CD4-positive, alpha-beta memory T cell (primary cell): ENCODE results near the gene CLNK. TPM values are rescaled to one million over a fixed set of nuclear protein-coding genes. Genes with fewer than 3 reads are reported as not detected.

Source experiments
- CTCF ChIA-PET: fragments of 350-600 bp; sonication (Branson Sonifier 250); formaldehyde crosslinking; loops from one replicate; lab custom pipeline; 2021; ENCODE audit warnings: inconsistent platforms; ENCODE audit not compliant: partially characterized antibody; lab: Charles Lee
- POLR2A ChIA-PET: fragments of 350-600 bp; sonication (Branson Sonifier 250); formaldehyde crosslinking; loops from one replicate; lab custom pipeline; 2021; ENCODE audit not compliant: partially characterized antibody; lab: Charles Lee
- DNase-seq, 5 donors: peaks; one replicate each; pipeline versions ENCODE4 v3.0.0 to v3.0.0-alpha.2; 2020 to 2022; ENCODE audit warnings: mixed read lengths in 1 of 5
- H3K27ac ChIP-seq: one replicate; pipeline ENCODE4 v1.7.0; 2013; ENCODE audit warnings: low read depth, low read length
- H3K27me3 ChIP-seq: 2 replicates; pipeline ENCODE4 v1.7.0; 2013; ENCODE audit warnings: mild to moderate bottlenecking, low read length, moderate library complexity; ENCODE audit not compliant: insufficient read depth
- H3K36me3 ChIP-seq: 2 replicates; pipeline ENCODE4 v1.7.0; 2013; ENCODE audit warnings: mild to moderate bottlenecking, low read length, moderate library complexity; ENCODE audit not compliant: insufficient read depth
- H3K4me1 ChIP-seq: 2 replicates; pipeline ENCODE4 v1.7.0; 2013; ENCODE audit warnings: mild to moderate bottlenecking, low read length, moderate library complexity; ENCODE audit not compliant: insufficient read depth
- H3K4me3 ChIP-seq, 2 donors: one replicate each; pipeline ENCODE4 v1.7.0; 2013; ENCODE audit warnings: low read length in 2 of 2, mild to moderate bottlenecking in 1 of 2
- H3K9me3 ChIP-seq, 2 donors: one replicate each; pipeline ENCODE4 v1.7.0; 2013; ENCODE audit warnings: low read length in 2 of 2, control low read depth in 1 of 2; ENCODE audit not compliant: control insufficient read depth in 1 of 2
- H3K27ac Mint-ChIP-seq, 7 donors: one replicate each; pipeline ENCODE4 v1.8.0; 2020 to 2021; ENCODE audit warnings: mixed read lengths in 7 of 7, mild to moderate bottlenecking in 6 of 7, inconsistent platforms in 3 of 7, moderate library complexity in 3 of 7
- H3K27me3 Mint-ChIP-seq, 2 donors: one replicate each; pipeline ENCODE4 v1.8.0; 2020 to 2021; ENCODE audit warnings: mixed read lengths in 2 of 2
- H3K36me3 Mint-ChIP-seq, 2 donors: one replicate each; pipeline ENCODE4 v1.8.0; 2020 to 2021; ENCODE audit warnings: mixed read lengths in 2 of 2, inconsistent platforms in 1 of 2, mild to moderate bottlenecking in 1 of 2
- H3K4me1 Mint-ChIP-seq, 4 donors: one replicate each; pipeline ENCODE4 v1.8.0; 2020 to 2021; ENCODE audit warnings: mixed read lengths in 4 of 4, mild to moderate bottlenecking in 1 of 4
- H3K4me3 Mint-ChIP-seq, 8 donors: one replicate each; pipeline ENCODE4 v1.8.0; 2020 to 2021; ENCODE audit warnings: mixed read lengths in 8 of 8, mild to moderate bottlenecking in 7 of 8, moderate library complexity in 6 of 8, inconsistent platforms in 3 of 8
- H3K9me3 Mint-ChIP-seq, 8 donors: one replicate each; pipeline ENCODE4 v1.8.0; 2020 to 2021; ENCODE audit warnings: mixed read lengths in 8 of 8, mild to moderate bottlenecking in 5 of 8, inconsistent platforms in 3 of 8, moderate library complexity in 1 of 8
- intact Hi-C: fragments of 100-400 bp; cut with micrococcal nuclease; formaldehyde crosslinking; loops from one replicate; pipeline ENCODE4 v1.15.1; 2023
- polyA plus RNA-seq, 2 donors: library from polyadenylated mRNA; unstranded; fragments of 300-500 nt; fragmentation: Illumina TruSeq; gene quantifications; one replicate each; pipeline ENCODE4 v1.2.3, GENCODE V29; 2021
- total RNA-seq, 2 experiments: library from RNA; stranded (reverse); gene quantifications; one replicate each; pipeline ENCODE4 v1.2.3, GENCODE V29; 2021

CLNK gene
- total and polyA plus RNA-seq, 4 experiments from 2014 or later = 0.11 to 0.29 TPM; not detected in 2

- no peak overlapping the region for H3K27ac Mint-ChIP-seq
- Histone ChIP-seq H3K27ac (no peak overlapping the region), H3K4me3 (no peak overlapping the region), H3K27me3 (no peaks in the 10 kb centered on the region), H3K4me1 (no peaks in the 10 kb centered on the region), H3K9me3 (no peaks in the 10 kb centered on the region), H3K36me3 (no peaks in the 10 kb centered on the region)
- intact Hi-C loops = no loop called here
- H3K36me3 Mint-ChIP-seq = no peaks in the 10 kb centered on the region
- DNase-seq = no peak
- H3K9me3 Mint-ChIP-seq = peaks cover 0 to 2% (median 0%) of the 10 kb centered on the region in 8 donors
- ChIA-PET CTCF (no interaction called here), POLR2A (no interaction called here)
- H3K4me3 Mint-ChIP-seq = no peak overlapping the region
- no peaks in the 10 kb centered on the region for H3K4me1 Mint-ChIP-seq
- H3K27me3 Mint-ChIP-seq = no peaks in the 10 kb centered on the region
Measured at GRCh38 chr4:10691651-10692050, 7.1 kb upstream of the CLNK start.

- no peak overlapping the region for H3K4me3 ChIP-seq
- H3K27me3 Mint-ChIP-seq = no peaks in the 10 kb centered on the region
- ChIA-PET CTCF (no interaction called here), POLR2A (no interaction called here)
- no peaks in the 10 kb centered on the region for H3K36me3 ChIP-seq
- H3K27ac ChIP-seq = no peak overlapping the region
- no peak overlapping the region for H3K27ac Mint-ChIP-seq
- no peak overlapping the region for H3K4me3 Mint-ChIP-seq
- peaks cover 0 to 2% (median 0%) of the 10 kb centered on the region in 8 donors for H3K9me3 Mint-ChIP-seq
- no peaks in the 10 kb centered on the region for H3K4me1 ChIP-seq
- H3K27me3 ChIP-seq = no peaks in the 10 kb centered on the region
- DNase-seq = no peak
- intact Hi-C loops = no loop called here
- no peaks in the 10 kb centered on the region for H3K36me3 Mint-ChIP-seq
- H3K4me1 Mint-ChIP-seq = no peaks in the 10 kb centered on the region
- H3K9me3 ChIP-seq = no peaks in the 10 kb centered on the region
Measured at GRCh38 chr4:10690185-10690907, 5.8 kb upstream of the CLNK start.

- Mint-ChIP-seq H3K36me3 (no peaks in the 10 kb centered on the region), H3K4me3 (no peak overlapping the region), H3K4me1 (no peaks in the 10 kb centered on the region), H3K27me3 (no peaks in the 10 kb centered on the region), H3K9me3 (peaks cover 0 to 2% (median 0%) of the 10 kb centered on the region in 8 donors), H3K27ac (no peak overlapping the region)
- no peak overlapping the region for H3K4me3 ChIP-seq
- H3K9me3 ChIP-seq = no peaks in the 10 kb centered on the region
- H3K27me3 ChIP-seq = no peaks in the 10 kb centered on the region
- intact Hi-C loops = no loop called here
- ChIA-PET CTCF (no interaction called here), POLR2A (no interaction called here)
- no peak for DNase-seq
- H3K36me3 ChIP-seq = no peaks in the 10 kb centered on the region
- H3K27ac ChIP-seq = no peak overlapping the region
- no peaks in the 10 kb centered on the region for H3K4me1 ChIP-seq
Measured at GRCh38 chr4:10688846-10689245, 4.3 kb upstream of the CLNK start.

- no peak overlapping the region for H3K4me3 Mint-ChIP-seq
Measured at GRCh38 chr4:10688022-10688421, 3.5 kb upstream of the CLNK start.

GRCh38 chr4:10687526-10687925 is 3.0 kb upstream of the CLNK start:
- Histone ChIP-seq H3K4me1 (no peaks in the 10 kb centered on the region), H3K27ac (no peak overlapping the region), H3K4me3 (no peak overlapping the region), H3K27me3 (no peaks in the 10 kb centered on the region), H3K9me3 (no peaks in the 10 kb centered on the region), H3K36me3 (no peaks in the 10 kb centered on the region)
- Mint-ChIP-seq H3K9me3 (peaks cover 0 to 2% (median 0%) of the 10 kb centered on the region in 8 donors), H3K27me3 (no peaks in the 10 kb centered on the region), H3K36me3 (no peaks in the 10 kb centered on the region), H3K27ac (no peak overlapping the region), H3K4me3 (no peak overlapping the region), H3K4me1 (no peaks in the 10 kb centered on the region)
- no peak for DNase-seq
- intact Hi-C loops = no loop called here
- CTCF ChIA-PET = no interaction called here
- POLR2A ChIA-PET = no interaction called here

More at GRCh38 chr4:10688022-10688421, 3.5 kb upstream of the CLNK start:
- no peak overlapping the region for H3K4me3 ChIP-seq
- H3K9me3 Mint-ChIP-seq = peaks cover 0 to 2% (median 0%) of the 10 kb centered on the region in 8 donors
- CTCF ChIA-PET = no interaction called here
- H3K27ac ChIP-seq = no peak overlapping the region
- no peaks in the 10 kb centered on the region for H3K36me3 ChIP-seq
- no peak overlapping the region for H3K27ac Mint-ChIP-seq
- no peaks in the 10 kb centered on the region for H3K27me3 Mint-ChIP-seq
- H3K4me1 ChIP-seq = no peaks in the 10 kb centered on the region
- intact Hi-C loops = no loop called here
- no peaks in the 10 kb centered on the region for H3K9me3 ChIP-seq
- no peaks in the 10 kb centered on the region for H3K27me3 ChIP-seq
- no peaks in the 10 kb centered on the region for H3K36me3 Mint-ChIP-seq
- no peaks in the 10 kb centered on the region for H3K4me1 Mint-ChIP-seq
- DNase-seq = no peak
- POLR2A ChIA-PET = no interaction called here

- no peaks in the 10 kb centered on the region for H3K9me3 ChIP-seq
- DNase-seq = no peak
- H3K27me3 ChIP-seq = no peaks in the 10 kb centered on the region
- H3K27ac ChIP-seq = no peak overlapping the region
- ChIA-PET POLR2A (no interaction called here), CTCF (no interaction called here)
- H3K4me1 ChIP-seq = no peaks in the 10 kb centered on the region
- no peak overlapping the region for H3K4me3 ChIP-seq
- no peak overlapping the region for H3K27ac Mint-ChIP-seq
- no peaks in the 10 kb centered on the region for H3K36me3 Mint-ChIP-seq
- H3K9me3 Mint-ChIP-seq = peaks cover 0 to 3% (median 0%) of the 10 kb centered on the region in 8 donors
- no peak overlapping the region for H3K4me3 Mint-ChIP-seq
- no peaks in the 10 kb centered on the region for H3K4me1 Mint-ChIP-seq
- H3K27me3 Mint-ChIP-seq = no peaks in the 10 kb centered on the region
- intact Hi-C loops = no loop called here
- no peaks in the 10 kb centered on the region for H3K36me3 ChIP-seq
Measured at GRCh38 chr4:10682397-10682796, 2.2 kb downstream of the CLNK start.

- DNase-seq = no peak
- Mint-ChIP-seq H3K27me3 (no peaks in the 10 kb centered on the region), H3K36me3 (no peaks in the 10 kb centered on the region), H3K4me1 (no peaks in the 10 kb centered on the region), H3K9me3 (peaks cover 0 to 3% (median 0%) of the 10 kb centered on the region in 8 donors), H3K27ac (no peak overlapping the region), H3K4me3 (no peak overlapping the region)
- Histone ChIP-seq H3K4me1 (peaks cover 1% of the 10 kb centered on the region), H3K27me3 (no peaks in the 10 kb centered on the region), H3K9me3 (no peaks in the 10 kb centered on the region), H3K36me3 (no peaks in the 10 kb centered on the region), H3K4me3 (no peak overlapping the region), H3K27ac (no peak overlapping the region)
- POLR2A ChIA-PET = no interaction called here
- intact Hi-C loops = no loop called here
- CTCF ChIA-PET = no interaction called here
Measured at GRCh38 chr4:10677796-10678497, 6.6 kb downstream of the CLNK start.
